Neuron (in vitro differentiated cells): Measurements from ENCODE around the gene SPDEF.

ENCODE experiments used
- H2AFZ ChIP-seq: one replicate; pipeline ENCODE4 v1.6.1; 2013; ENCODE audit warnings: low read depth, mild to moderate bottlenecking, inconsistent platforms, low read length, moderate library complexity
- H3K27me3 ChIP-seq: one replicate; pipeline ENCODE4 v1.6.1; 2013; ENCODE audit warnings: low read length; ENCODE audit not compliant: insufficient read depth
- H3K36me3 ChIP-seq: one replicate; pipeline ENCODE4 v1.6.1; 2013; ENCODE audit warnings: low read length; ENCODE audit not compliant: insufficient read depth
- H3K4me1 ChIP-seq: one replicate; pipeline ENCODE4 v1.6.1; 2013; ENCODE audit warnings: low read length; ENCODE audit not compliant: insufficient read depth
- H3K4me3 ChIP-seq: 2 replicates; pipeline ENCODE4 v1.5.1; 2013; ENCODE audit warnings: mild to moderate bottlenecking, low read length, moderate library complexity
- H3K9me3 ChIP-seq: one replicate; pipeline ENCODE4 v1.6.1; 2013; ENCODE audit warnings: low read length

The SPDEF gene

DNA sequence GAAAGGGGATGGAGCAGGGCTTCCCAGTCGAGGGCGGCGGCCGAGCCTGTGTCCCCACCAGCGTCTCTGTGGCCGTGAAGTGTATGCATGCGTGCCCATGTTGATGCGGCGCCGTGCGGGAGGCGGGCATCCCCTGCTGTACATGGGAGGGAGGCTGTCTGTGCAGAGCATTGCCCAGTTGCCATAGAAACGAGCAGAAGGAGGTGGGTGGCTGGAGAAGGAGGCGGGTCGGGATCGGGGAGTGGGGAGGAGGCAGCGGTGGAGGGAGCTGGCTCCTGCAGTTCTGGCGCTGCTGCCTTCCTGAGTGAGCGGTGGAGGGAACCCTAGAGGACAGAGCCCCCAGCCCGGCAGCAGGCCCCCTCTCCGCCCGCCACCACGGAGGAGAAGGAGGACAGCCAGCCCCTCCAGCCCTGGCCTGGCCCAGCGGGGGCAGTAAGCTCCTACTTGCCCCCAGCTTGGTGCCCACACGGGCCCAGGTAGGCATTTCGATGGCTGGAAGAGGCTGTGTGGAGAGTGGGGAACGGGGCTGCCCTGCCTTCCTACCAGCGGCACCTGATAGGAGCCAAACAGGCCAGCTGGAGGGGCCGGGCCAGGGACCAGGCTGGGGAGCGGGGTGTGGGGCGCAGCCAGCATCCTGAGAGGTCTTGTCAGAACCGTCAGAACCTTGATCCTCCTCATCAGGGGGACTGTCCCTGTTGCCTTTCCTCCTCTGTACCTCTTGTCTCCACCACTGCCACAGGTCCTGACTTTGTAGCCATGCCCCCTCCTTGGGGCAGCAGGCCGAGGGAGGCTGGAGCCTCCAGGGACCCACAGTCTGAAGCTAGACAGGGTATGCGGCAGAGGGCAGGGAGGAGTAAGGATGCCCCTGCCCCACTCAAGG is 41.3 kb downstream of the SPDEF start:
- Histone ChIP-seq H3K9me3 (no peaks in the 10 kb centered on the region), H2AFZ (peak overlapping the region; percentile 20), H3K27me3 (peaks cover 40% of the 10 kb centered on the region), H3K4me1 (peaks cover 9% of the 10 kb centered on the region), H3K4me3 (no peak overlapping the region), H3K36me3 (no peaks in the 10 kb centered on the region)

DNA sequence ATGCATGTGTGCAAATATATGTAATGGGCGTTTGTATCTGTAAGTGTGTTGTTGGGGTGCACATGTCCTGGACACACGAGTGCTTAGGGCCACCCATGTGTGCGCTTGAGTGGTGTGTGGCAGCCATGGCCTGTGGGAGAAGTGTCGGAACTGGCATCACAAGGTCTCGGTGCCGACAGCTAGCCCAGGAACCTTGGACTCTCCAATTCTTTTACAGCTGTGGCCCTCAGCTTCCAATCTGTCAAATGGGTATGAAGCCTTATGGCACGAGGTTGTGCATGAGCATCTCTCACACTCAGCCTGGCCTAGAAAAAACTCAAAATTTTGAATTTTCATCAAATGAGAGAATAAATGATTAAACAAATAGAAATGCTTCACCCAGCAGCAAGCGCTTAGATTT is 42.0 kb downstream of the SPDEF start:
- H3K9me3 ChIP-seq: no peaks in the 10 kb centered on the region
- H2AFZ ChIP-seq: no peak overlapping the region
- H3K27me3 ChIP-seq: peaks cover 40% of the 10 kb centered on the region
- peaks cover 9% of the 10 kb centered on the region for H3K4me1 ChIP-seq
- H3K36me3 ChIP-seq: no peaks in the 10 kb centered on the region
- H3K4me3 ChIP-seq: no peak overlapping the region

DNA sequence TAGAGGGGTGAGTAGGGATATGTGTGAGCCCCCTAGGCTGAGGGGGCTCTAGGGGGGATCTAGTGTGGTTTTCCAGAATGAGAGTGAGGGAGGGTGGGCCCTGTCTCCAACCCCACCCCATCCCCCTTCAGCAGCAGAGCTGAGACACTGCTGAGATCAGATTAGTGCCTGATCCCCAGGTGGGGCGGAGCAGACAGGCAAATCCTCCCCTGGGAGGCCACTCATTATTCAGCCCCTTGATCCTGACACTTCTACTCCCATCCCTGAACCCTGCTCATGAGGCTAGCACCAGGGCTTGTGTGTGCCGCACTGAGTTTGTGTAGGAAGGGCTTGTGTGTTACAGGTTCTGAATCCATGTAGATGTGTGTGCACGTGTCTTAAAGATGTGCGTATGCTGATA is 42.5 kb downstream of the SPDEF start:
- H2AFZ ChIP-seq: no peak overlapping the region
- H3K27me3 ChIP-seq: peaks cover 40% of the 10 kb centered on the region
- peaks cover 9% of the 10 kb centered on the region for H3K4me1 ChIP-seq
- H3K36me3 ChIP-seq: no peaks in the 10 kb centered on the region
- no peak overlapping the region for H3K4me3 ChIP-seq
- H3K9me3 ChIP-seq: no peaks in the 10 kb centered on the region

DNA sequence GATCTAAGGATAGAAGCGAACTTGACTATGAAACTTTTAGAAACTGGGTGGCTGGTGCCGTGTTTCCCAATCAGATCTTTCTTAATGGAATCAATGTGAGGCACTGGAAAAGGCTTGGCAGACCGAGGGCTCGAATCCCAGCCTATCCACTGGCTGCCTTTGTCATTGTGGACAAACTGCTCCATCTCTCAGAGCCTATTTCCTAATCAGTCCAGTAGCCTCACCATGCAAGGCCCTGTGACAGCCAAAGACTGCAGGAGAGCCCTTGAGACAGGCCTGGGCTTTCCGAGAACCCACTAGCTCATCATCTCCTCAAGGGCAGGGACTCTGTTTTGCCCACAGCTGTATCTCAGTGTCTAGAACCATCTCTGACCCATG is 43.4 kb downstream of the SPDEF start:
- peaks cover 9% of the 10 kb centered on the region for H3K4me1 ChIP-seq
- no peaks in the 10 kb centered on the region for H3K9me3 ChIP-seq
- no peaks in the 10 kb centered on the region for H3K36me3 ChIP-seq
- no peak overlapping the region for H3K4me3 ChIP-seq
- peaks cover 40% of the 10 kb centered on the region for H3K27me3 ChIP-seq
- no peak overlapping the region for H2AFZ ChIP-seq

DNA sequence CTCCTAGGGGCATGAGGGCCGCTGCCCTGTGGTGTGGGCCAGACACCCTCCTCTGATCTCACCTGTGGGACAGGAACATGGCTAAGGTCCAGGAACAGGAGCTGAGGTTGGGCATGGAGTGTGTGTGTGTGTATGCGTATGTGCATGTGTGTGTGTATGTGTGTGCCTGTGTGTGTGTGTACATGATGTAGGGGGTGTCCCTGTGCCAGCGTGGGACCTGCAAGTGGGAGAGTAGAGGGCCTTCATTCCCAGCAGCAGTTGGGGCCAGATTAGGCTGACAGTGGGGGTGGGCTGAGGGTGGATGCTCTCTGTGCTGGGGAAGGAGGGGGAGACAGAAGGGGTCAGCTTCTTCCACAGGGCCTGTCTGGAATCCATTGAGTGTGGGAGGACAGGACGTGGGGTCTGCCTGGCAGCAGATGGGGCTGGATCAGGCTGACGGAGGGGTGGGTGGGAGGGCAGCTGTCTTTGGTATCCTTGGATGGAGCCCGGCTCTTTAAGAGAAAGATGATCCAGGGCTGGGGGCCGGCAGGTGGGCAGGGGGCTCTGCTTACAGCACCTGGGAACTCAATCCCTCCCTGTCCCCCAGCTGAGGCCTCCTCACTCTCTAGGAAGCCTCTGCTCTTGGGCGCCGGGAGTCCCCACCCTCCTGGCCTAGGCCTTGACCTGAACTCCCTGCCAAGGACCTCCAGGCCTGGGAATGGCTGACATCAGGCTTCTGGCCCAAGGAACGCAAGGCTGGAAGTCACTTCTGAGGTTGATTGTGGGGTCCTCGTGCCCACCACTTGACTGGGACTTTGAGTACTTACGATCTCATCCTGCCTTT is 44.0 kb downstream of the SPDEF start:
- no peaks in the 10 kb centered on the region for H3K9me3 ChIP-seq
- H3K4me3 ChIP-seq: no peak overlapping the region
- peaks cover 9% of the 10 kb centered on the region for H3K4me1 ChIP-seq
- peaks cover 40% of the 10 kb centered on the region for H3K27me3 ChIP-seq
- H3K36me3 ChIP-seq: no peaks in the 10 kb centered on the region
- H2AFZ ChIP-seq: no peak overlapping the region

DNA sequence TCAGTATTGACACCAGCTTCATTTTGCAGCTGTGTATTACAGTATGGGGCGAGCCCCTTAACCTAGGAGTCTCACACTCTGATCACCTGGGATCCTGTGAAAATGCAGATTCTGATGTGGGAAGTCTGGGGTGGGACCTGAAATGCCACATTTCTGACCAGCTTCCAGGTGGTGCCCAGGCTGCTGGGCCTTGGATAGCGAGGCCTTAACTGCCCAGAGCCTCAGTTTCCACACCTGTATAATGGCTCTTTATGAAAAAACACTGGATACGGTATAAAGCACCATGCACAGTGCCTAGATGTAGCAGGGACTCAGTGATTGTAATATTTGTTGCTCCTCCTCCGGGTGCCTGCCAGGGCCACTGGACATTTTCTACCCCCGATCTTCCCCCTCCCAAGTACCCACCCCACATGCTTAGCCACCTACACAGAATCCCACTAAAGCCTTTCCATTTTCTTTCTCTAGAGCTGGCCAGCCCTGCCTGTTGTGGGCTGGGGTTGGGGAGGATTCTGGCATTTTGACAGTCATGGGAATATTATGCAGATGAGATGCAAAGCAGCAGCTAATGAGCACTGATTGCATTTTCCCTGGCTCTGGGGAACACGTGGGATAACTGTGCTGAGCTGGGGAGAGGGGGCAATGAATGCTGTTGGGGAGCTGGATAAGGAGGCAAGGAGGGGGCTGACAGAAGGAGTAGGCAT is 44.8 kb downstream of the SPDEF start:
- Histone ChIP-seq H3K4me1 (peaks cover 9% of the 10 kb centered on the region), H3K4me3 (no peak overlapping the region), H3K36me3 (no peaks in the 10 kb centered on the region), H2AFZ (no peak overlapping the region), H3K9me3 (no peaks in the 10 kb centered on the region), H3K27me3 (peaks cover 35% of the 10 kb centered on the region)

DNA sequence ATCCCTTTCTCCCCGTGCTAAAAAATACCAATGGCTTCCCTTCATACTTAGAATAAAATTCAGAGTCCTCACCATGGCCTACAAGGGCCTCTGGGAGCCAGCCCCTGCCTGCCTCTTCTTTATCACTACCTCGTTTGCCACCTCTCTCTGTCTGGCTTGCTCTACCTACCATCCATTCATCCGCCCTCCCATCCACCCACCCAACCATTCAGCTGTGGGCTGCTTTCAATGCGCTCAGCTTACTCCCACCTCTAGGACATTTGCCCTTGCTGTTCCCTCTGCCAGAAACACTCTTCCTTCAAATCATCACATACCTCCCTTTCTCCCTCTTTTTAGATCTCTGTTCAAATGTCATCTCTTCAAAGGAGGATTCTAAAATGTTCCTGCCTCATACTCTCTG is 45.8 kb downstream of the SPDEF start:
- peaks cover 5% of the 10 kb centered on the region for H3K4me1 ChIP-seq
- no peaks in the 10 kb centered on the region for H3K9me3 ChIP-seq
- peaks cover 25% of the 10 kb centered on the region for H3K27me3 ChIP-seq
- no peak overlapping the region for H3K4me3 ChIP-seq
- H2AFZ ChIP-seq: no peak overlapping the region
- no peaks in the 10 kb centered on the region for H3K36me3 ChIP-seq

DNA sequence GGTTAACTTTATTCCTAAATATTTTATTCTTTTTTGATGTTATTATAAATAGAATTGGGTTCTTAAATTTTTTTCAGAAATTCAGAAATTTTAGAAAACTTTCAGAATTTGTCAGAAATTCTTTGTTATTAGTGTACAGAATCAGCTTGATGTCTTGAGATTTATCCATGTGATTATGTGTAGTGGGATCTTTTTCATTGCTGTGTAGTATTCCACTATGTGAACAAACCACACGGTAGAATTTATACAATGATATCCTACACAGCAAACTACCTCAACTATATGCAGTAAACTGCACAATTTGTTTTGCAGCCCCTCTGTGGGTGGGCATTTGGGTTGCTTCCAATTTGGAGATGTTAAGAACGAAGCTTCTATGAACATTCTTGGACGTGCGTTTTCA is 46.3 kb downstream of the SPDEF start:
- peaks cover 20% of the 10 kb centered on the region for H3K27me3 ChIP-seq
- H3K4me3 ChIP-seq: no peak overlapping the region
- peaks cover under 1% of the 10 kb centered on the region for H3K4me1 ChIP-seq
- H3K36me3 ChIP-seq: no peaks in the 10 kb centered on the region
- no peaks in the 10 kb centered on the region for H3K9me3 ChIP-seq
- no peak overlapping the region for H2AFZ ChIP-seq

DNA sequence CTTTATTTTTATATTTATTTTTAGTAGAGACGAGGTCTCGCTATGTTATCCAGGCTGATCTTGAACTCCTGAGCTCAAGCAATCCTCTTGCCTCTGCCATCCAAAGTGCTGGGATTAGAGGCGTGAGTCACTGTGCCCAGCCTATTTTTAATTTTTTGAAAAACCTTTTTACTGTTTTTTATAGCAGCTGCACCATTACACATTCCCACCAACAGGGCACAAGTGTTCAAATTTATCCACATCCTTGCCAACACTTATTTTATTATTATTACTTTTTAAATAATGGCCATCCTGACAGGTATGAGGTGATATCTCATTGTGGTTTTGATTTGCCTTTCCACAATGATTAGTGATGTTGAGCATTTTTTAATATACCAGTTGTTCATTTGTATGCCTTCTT is 47.7 kb downstream of the SPDEF start:
- Histone ChIP-seq H3K36me3 (no peaks in the 10 kb centered on the region), H3K4me1 (no peaks in the 10 kb centered on the region), H3K27me3 (peaks cover 9% of the 10 kb centered on the region), H2AFZ (no peak overlapping the region), H3K4me3 (no peak overlapping the region), H3K9me3 (no peaks in the 10 kb centered on the region)

DNA sequence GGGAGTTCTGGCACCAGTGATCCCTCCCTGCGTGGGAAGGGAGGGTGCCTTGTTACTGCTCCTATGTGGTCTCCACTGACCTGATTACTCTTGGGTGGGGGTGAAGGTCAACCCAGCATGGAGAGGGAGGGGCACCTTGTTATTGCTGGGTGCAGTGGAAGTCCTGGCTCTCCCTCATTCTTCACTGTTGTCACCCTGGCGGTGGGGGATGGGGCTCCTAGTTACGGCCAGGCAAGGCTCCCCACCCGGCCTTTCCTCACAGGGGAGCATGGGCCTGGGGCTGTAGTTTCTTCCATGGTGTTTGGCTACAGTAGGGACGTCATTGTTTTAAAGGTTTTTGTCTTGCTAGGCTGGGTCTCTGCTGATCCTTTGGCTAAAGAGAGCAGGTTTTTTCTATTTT is 49.4 kb downstream of the SPDEF start:
- H3K27me3 ChIP-seq: no peaks in the 10 kb centered on the region
- H3K4me3 ChIP-seq: no peak overlapping the region
- no peaks in the 10 kb centered on the region for H3K9me3 ChIP-seq
- no peak overlapping the region for H2AFZ ChIP-seq
- H3K36me3 ChIP-seq: no peaks in the 10 kb centered on the region
- no peaks in the 10 kb centered on the region for H3K4me1 ChIP-seq

DNA sequence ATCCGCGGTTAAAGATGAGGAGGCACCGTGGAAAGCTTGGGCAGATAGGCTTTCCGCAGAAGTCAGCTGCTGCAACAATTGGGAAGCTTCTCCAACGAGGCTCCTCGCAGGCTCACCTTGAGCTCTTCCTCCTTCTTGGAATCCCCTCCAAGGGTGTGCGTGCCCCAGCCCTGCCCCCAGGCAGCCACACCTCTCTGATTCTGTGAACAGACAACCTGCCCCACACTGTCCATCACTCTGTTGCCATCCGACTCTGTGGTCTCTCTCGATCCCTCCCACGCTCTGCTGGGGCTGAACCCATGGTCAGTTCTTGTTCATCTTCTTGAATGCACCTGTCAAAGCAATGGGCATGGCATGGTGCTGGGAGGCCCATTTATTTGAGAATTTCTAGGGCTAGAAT is 58.7 kb downstream of the SPDEF start:
- Histone ChIP-seq H3K4me1 (no peaks in the 10 kb centered on the region), H3K36me3 (no peaks in the 10 kb centered on the region), H3K27me3 (no peaks in the 10 kb centered on the region), H3K9me3 (peaks cover 3% of the 10 kb centered on the region), H3K4me3 (no peak overlapping the region), H2AFZ (no peak overlapping the region)

DNA sequence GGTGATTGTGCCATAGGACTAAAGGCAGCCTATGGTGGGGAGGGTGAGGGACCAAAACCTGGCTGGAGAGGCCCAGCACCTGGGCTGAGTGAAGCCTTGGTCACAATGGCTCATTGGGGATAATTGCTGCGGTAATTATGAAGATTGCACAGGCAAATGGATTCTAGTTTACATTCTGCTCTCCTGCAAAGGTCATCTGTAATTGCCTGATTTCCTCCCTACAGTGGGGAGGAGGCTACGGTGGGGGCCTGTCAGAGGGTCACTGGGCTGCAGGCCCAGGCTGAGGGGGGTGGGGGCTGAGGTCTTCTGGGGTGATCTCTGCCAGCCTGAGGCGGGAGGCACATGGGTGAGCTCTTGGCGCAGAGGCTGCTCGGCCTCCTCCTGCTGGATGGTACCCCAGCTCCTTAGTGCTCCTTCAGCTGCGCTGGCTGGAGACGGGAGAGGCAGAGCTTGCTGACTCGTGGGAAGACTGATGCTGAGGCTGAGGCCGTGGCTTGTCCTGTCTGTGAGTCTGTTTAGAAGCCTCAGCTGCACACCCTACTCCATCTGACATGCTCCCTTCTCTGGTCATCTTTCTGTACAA is 59.9 kb downstream of the SPDEF start:
- H3K27me3 ChIP-seq: no peaks in the 10 kb centered on the region

DNA sequence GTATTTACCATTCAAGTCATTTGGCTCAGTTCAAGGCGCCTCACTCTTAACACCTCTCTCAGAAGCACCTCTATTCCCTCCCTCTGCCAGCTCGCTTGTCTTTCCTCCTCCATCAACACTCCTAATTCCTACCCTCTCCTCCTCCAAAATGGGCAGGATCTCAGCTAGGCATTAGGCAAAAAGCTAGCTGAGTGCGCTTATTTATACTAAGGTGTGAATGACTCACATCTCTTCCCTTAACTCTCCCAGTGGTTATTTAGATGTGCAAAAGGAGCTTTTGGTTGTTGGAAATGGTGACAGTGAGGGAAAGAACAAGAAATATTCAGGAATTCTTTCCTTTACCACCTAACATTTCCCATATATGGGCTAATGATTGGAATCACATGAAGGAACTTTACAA is 61.2 kb downstream of the SPDEF start:
- no peak overlapping the region for H2AFZ ChIP-seq
- H3K9me3 ChIP-seq: no peaks in the 10 kb centered on the region
- no peaks in the 10 kb centered on the region for H3K36me3 ChIP-seq
- H3K27me3 ChIP-seq: no peaks in the 10 kb centered on the region
- H3K4me1 ChIP-seq: peaks cover 5% of the 10 kb centered on the region
- H3K4me3 ChIP-seq: no peak overlapping the region

More for the DNA sequence above, 59.9 kb downstream of the SPDEF start:
- Histone ChIP-seq H3K9me3 (peaks cover 3% of the 10 kb centered on the region), H3K4me3 (no peak overlapping the region), H3K4me1 (no peaks in the 10 kb centered on the region), H2AFZ (no peak overlapping the region), H3K36me3 (no peaks in the 10 kb centered on the region)
